H9 (cell line): ENCODE results near the gene MXD3. TPM values are rescaled to one million over a fixed set of nuclear protein-coding genes. Genes with fewer than 3 reads are reported as not detected.

ENCODE experiments used
- total RNA-seq: library from RNA; stranded (reverse); gene quantifications from 2 replicates; pipeline ENCODE4 v1.2.1, GENCODE V29; 2021

The MXD3 gene
- total RNA-seq, 1 experiment from 2014 or later = 9.8 TPM

Other genes starting within 250 kb of the MXD3 start
- 52.8 and 56.3 TPM in 2 replicates for gene FGFR4, start 225.0 kb downstream of the MXD3 start, total RNA-seq
- 197 and 213 TPM in 2 replicates for gene NSD1, start 178.1 kb downstream of the MXD3 start, total RNA-seq
- gene RAB24, start 8.2 kb downstream of the MXD3 start, total RNA-seq = 17.6 and 18.6 TPM in 2 replicates
- gene PRELID1, start 8.1 kb downstream of the MXD3 start, total RNA-seq = 212 and 213 TPM in 2 replicates
- gene LMAN2, start 39.8 kb upstream of the MXD3 start, total RNA-seq = 105 and 106 TPM in 2 replicates
- 12.3 and 16.4 TPM in 2 replicates for gene RGS14, start 46.0 kb upstream of the MXD3 start, total RNA-seq
- not detected in 2 replicates for gene SLC34A1, start 72.5 kb upstream of the MXD3 start, total RNA-seq
- not detected in 2 replicates for gene PFN3, start 88.8 kb upstream of the MXD3 start, total RNA-seq
- 2.3 and 3.5 TPM in 2 replicates for gene F12, start 97.7 kb upstream of the MXD3 start, total RNA-seq
- 73.7 and 75.2 TPM in 2 replicates for gene GRK6, start 114.8 kb upstream of the MXD3 start, total RNA-seq
- 9.6 and 10.2 TPM in 2 replicates for gene PRR7, start 134.9 kb upstream of the MXD3 start, total RNA-seq
- 339 and 340 TPM in 2 replicates for gene DBN1, start 161.7 kb upstream of the MXD3 start, total RNA-seq
- 134 and 137 TPM in 2 replicates for gene PDLIM7, start 185.7 kb upstream of the MXD3 start, total RNA-seq
- 15.9 and 16.4 TPM in 2 replicates for gene DOK3, start 197.9 kb upstream of the MXD3 start, total RNA-seq
- 125 and 133 TPM in 2 replicates for gene DDX41, start 205.1 kb upstream of the MXD3 start, total RNA-seq
- gene FAM193B, start 242.7 kb upstream of the MXD3 start, total RNA-seq = 65.0 and 71.5 TPM in 2 replicates